HFFc6 (cell line): Measurements from ENCODE around the gene SLC24A4. TPM values are rescaled to one million over a fixed set of nuclear protein-coding genes. Genes with fewer than 3 reads are reported as not detected.
A peak's percentile ranks its signal among the peaks of the same experiment; 100 is the strongest.

Experiments used
- DNase-seq: peaks from one replicate; pipeline ENCODE4 v3.0.0-alpha.2; 2018
- H3K27ac Mint-ChIP-seq: 2 replicates; pipeline ENCODE4 v1.8.0; 2020; ENCODE audit warnings: mild to moderate bottlenecking, mixed read lengths
- H3K27me3 Mint-ChIP-seq: 2 replicates; pipeline ENCODE4 v1.8.0; 2021; ENCODE audit warnings: mild to moderate bottlenecking, moderate library complexity, mixed read lengths; ENCODE audit not compliant: insufficient read depth
- H3K36me3 Mint-ChIP-seq: 2 replicates; pipeline ENCODE4 v1.8.0; 2021; ENCODE audit warnings: low read depth, mixed read lengths
- H3K4me1 Mint-ChIP-seq: 2 replicates; pipeline ENCODE4 v1.8.0; 2020; ENCODE audit warnings: low read depth, mixed read lengths
- H3K4me3 Mint-ChIP-seq: 2 replicates; pipeline ENCODE4 v1.8.0; 2020; ENCODE audit warnings: mild to moderate bottlenecking, moderate library complexity, mixed read lengths
- H3K9me3 Mint-ChIP-seq: 2 replicates; pipeline ENCODE4 v1.8.0; 2020; ENCODE audit warnings: mild to moderate bottlenecking, mixed read lengths
- CTCF ChIP-seq: fragments of 200-600 bp; sonication (generic); IDR thresholded peaks from 2 replicates; pipeline ENCODE4 v1.5.0; 2021; ENCODE audit warnings: antibody characterized with exemption, mild to moderate bottlenecking
- total RNA-seq, 6 experiments: library from RNA; stranded (reverse); fragmentation: NEBNext Ultra II Directional; extraction: Animal tissue kit (Norgen Biotek cat#: 25700); gene quantifications; 2 replicates in 1 of 6; 3 replicates in 5 of 6; pipeline ENCODE4 v1.2.3, GENCODE V29; 2021

The SLC24A4 gene
- total RNA-seq, 6 experiments from 2014 or later: not detected

DNA sequence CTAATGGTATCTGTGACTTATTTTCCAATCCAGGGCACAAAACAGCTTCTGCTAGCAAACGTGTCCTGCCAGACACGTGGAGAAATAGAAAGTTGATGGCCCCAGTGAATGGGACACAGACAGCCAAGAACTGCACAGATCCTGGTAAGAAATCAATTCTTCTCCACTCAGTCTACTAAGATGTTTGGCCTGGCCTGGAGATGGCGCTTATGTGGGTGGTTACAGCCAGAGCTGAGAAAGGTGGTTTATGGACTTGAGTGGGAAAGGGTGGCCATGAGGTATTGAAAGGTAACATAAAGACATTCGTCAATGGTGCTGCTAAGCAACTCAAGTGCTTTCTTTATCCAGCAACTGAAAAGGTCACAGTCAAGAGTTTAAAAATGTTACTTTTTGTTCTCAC, 2.9 kb downstream of the SLC24A4 start:
- no peak overlapping the region for H3K27ac Mint-ChIP-seq
- H3K36me3 Mint-ChIP-seq: no peaks in the 10 kb centered on the region
- 0 out of 2 replicates have a peak, but pooled peaks have one; percentile 17 for TF ChIP-seq CTCF
- DNase-seq: no peak
- no peak overlapping the region for H3K4me3 Mint-ChIP-seq
- H3K4me1 Mint-ChIP-seq: no peaks in the 10 kb centered on the region
- H3K27me3 Mint-ChIP-seq: peaks cover 62% of the 10 kb centered on the region
- no peaks in the 10 kb centered on the region for H3K9me3 Mint-ChIP-seq

DNA sequence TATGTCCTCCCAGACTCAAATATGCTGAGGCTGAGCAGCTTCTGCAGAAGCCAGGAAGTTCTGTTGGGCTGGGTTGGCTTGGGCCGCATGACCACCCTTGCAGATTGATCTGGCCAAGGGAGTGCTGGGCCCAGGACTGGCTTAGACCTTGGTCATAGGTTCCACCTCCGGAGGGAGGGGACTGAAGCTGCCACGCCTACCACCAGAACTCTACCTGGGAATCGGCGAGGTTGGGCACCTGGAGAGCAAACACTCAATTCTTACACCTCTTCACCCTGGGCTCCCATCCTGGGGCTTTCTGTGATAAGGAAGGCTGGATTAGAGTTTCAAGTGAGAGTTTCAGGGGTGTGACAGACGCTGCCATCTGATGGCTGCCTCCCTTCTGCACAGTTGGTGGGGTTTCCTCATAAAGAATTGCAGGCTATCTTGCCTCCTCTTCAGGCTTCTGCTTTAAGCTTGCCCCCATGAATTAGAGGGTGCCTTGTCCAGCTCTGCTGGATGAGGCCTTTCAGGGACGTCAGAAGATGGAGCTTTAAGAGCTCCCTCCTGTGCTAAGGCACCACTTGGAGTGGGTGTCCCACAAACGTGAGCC, 5.8 kb downstream of the SLC24A4 start:
- Mint-ChIP-seq H3K36me3 (no peaks in the 10 kb centered on the region), H3K27ac (no peak overlapping the region), H3K27me3 (peaks cover 47% of the 10 kb centered on the region), H3K4me3 (no peak overlapping the region), H3K4me1 (no peaks in the 10 kb centered on the region), H3K9me3 (no peaks in the 10 kb centered on the region)
- no peak for TF ChIP-seq CTCF
- DNase-seq: no peak

GRCh38 chr14:92334050-92334449, 11.1 kb downstream of the SLC24A4 start:
- no peak overlapping the region for H3K4me3 Mint-ChIP-seq
- peak; percentile 19; the same call in 1 of the 2 replicates for TF ChIP-seq CTCF
- no peak overlapping the region for H3K27ac Mint-ChIP-seq
- no peaks in the 10 kb centered on the region for H3K4me1 Mint-ChIP-seq
- peaks cover 27% of the 10 kb centered on the region for H3K27me3 Mint-ChIP-seq
- H3K36me3 Mint-ChIP-seq: no peaks in the 10 kb centered on the region
- DNase-seq: no peak
- no peaks in the 10 kb centered on the region for H3K9me3 Mint-ChIP-seq

- Mint-ChIP-seq H3K36me3 (no peaks in the 10 kb centered on the region), H3K27me3 (peaks cover 26% of the 10 kb centered on the region), H3K27ac (no peak overlapping the region), H3K4me1 (no peaks in the 10 kb centered on the region), H3K4me3 (no peak overlapping the region), H3K9me3 (no peaks in the 10 kb centered on the region)
- no peak for TF ChIP-seq CTCF
- no peak for DNase-seq
Observed at GRCh38 chr14:92336363-92336762, 13.4 kb downstream of the SLC24A4 start.

GRCh38 chr14:92339426-92339825, 16.5 kb downstream of the SLC24A4 start:
- peaks cover 30% of the 10 kb centered on the region for H3K27me3 Mint-ChIP-seq
- H3K27ac Mint-ChIP-seq: no peak overlapping the region
- H3K36me3 Mint-ChIP-seq: no peaks in the 10 kb centered on the region

More at GRCh38 chr14:92339426-92339825, 16.5 kb downstream of the SLC24A4 start:
- no peaks in the 10 kb centered on the region for H3K4me1 Mint-ChIP-seq
- TF ChIP-seq CTCF: no peak
- no peaks in the 10 kb centered on the region for H3K9me3 Mint-ChIP-seq
- no peak for DNase-seq
- H3K4me3 Mint-ChIP-seq: no peak overlapping the region
